ENCODE data around the gene AKNA. TPM values are rescaled to one million over a fixed set of nuclear protein-coding genes. Genes with fewer than 3 reads are reported as not detected.

AKNA gene
- total and polyA plus RNA-seq, 2 of the 8 experiments (the other 6 are each of a cell fraction or from before 2014, with no cell fraction given) = 21.0 to 27.4 TPM

- TF ChIP-seq FOSL1 (IDR thresholded peaks at IDR 0.05; ENCODE audit: insufficient read depth, low read depth, low read length) = no peak
- TF ChIP-seq RAD21 (IDR thresholded peaks at IDR 0.05 in 1 of 2, conservative IDR thresholded peaks at IDR 0.05 in 1 of 2; ENCODE audit: low read depth in 2 of 2, low read length in 2 of 2) = no peak
These were observed 73.4 kb downstream of the AKNA start (continued) for GRCh38 chr9:114314256-114314867.
